GM12878 (cell line): Measurements from ENCODE around the gene ORC1. TPM values are rescaled to one million over a fixed set of nuclear protein-coding genes. Genes with fewer than 3 reads are reported as not detected.

Source experiments
- ATAC-seq: fragments of 200-7000 bp; cut with Tn5 transposase; 3 replicates; pipeline ENCODE4 v1.9.1; 2020; ENCODE audit warnings: mild to moderate bottlenecking, moderate library complexity
- BruUV-seq: library from RNA; stranded (reverse); fragments of 400-500 nt; replicated peaks from 2 replicates; lab custom pipeline; 2021; lab: Mats Ljungman, UMichigan
- CTCF ChIA-PET: fragments of 300-600 bp; sonication (Branson Sonifier 250); formaldehyde crosslinking; extraction: SDS; loops from one replicate; lab custom pipeline; 2021; ENCODE audit warnings: inconsistent platforms; lab: Yijun Ruan, JAX
- POLR2A ChIA-PET: fragments of 350-600 bp; formaldehyde crosslinking; extraction: SDS; loops from one replicate; lab custom pipeline; 2021; ENCODE audit warnings: inconsistent platforms; lab: Charles Lee
- RAD21 ChIA-PET: fragments of 300-600 bp; sonication (Branson Sonifier 250); formaldehyde crosslinking; loops from one replicate; lab custom pipeline; 2023; ENCODE audit warnings: antibody characterized with exemption; ENCODE audit not compliant: unreplicated experiment; lab: Charles Lee
- SMC1A ChIA-PET: fragments of 300-600 bp; sonication (Branson Sonifier 250); formaldehyde crosslinking; loops from one replicate; lab custom pipeline; 2023; ENCODE audit not compliant: unreplicated experiment, uncharacterized antibody; lab: Charles Lee
- DNase-seq: peaks from one replicate; pipeline ENCODE4 v3.0.0-alpha.2; 2011; ENCODE audit warnings: low read depth, low spot score
- FAIRE-seq: peaks from 3 replicates; lab custom pipeline; 2011; peaks lifted over from hg19 to GRCh38; lab: Jason Lieb, UNC
- H2AFZ ChIP-seq: 2 replicates; pipeline ENCODE4 v1.6.0; 2011; ENCODE audit warnings: low read depth, low read length, control low read depth; ENCODE audit not compliant: control insufficient read depth
- H3K27ac ChIP-seq: 2 replicates; pipeline ENCODE4 v1.5.1; 2011; ENCODE audit warnings: control low read depth; ENCODE audit not compliant: control insufficient read depth, insufficient read depth
- H3K27me3 ChIP-seq, 2 experiments: replicated peaks in 1 of 2; 2 replicates each; pipeline versions ENCODE4 v1.6.0 to v1.6.1; 2011; ENCODE audit warnings: low read length in 1 of 2; ENCODE audit not compliant: control insufficient read depth in 2 of 2, insufficient read depth in 2 of 2
- H3K36me3 ChIP-seq, 2 experiments: 2 replicates each; pipeline ENCODE4 v1.5.1; 2011; ENCODE audit warnings: low read length in 1 of 2; ENCODE audit not compliant: control insufficient read depth in 2 of 2, insufficient read depth in 2 of 2
- H3K4me1 ChIP-seq: 2 replicates; pipeline ENCODE4 v1.6.1; 2011; ENCODE audit warnings: mild to moderate bottlenecking, low read length, moderate library complexity, mixed read lengths; ENCODE audit not compliant: control insufficient read depth, insufficient read depth
- H3K4me2 ChIP-seq: 2 replicates; pipeline ENCODE4 v1.6.0; 2011; ENCODE audit warnings: control low read depth; ENCODE audit not compliant: control insufficient read depth, insufficient read depth
- H3K4me3 ChIP-seq: fragments of 200-600 bp; sonication (generic); 2 replicates; pipeline ENCODE4 v1.5.1; 2016
- H3K79me2 ChIP-seq: 2 replicates; pipeline ENCODE4 v1.6.0; 2011; ENCODE audit warnings: low read length; ENCODE audit not compliant: control insufficient read depth, insufficient read depth
- H3K9ac ChIP-seq: 2 replicates; pipeline ENCODE4 v1.8.0; 2011; ENCODE audit warnings: low read length, control low read depth, mixed read lengths; ENCODE audit not compliant: control insufficient read depth, insufficient read depth
- H3K9me3 ChIP-seq: replicated peaks from 3 replicates; pipeline ENCODE4 v1.5.1; 2011; ENCODE audit warnings: mild to moderate bottlenecking, low read length; ENCODE audit not compliant: control insufficient read depth, insufficient read depth
- H4K20me1 ChIP-seq: 2 replicates; pipeline ENCODE4 v1.6.0; 2011; ENCODE audit not compliant: control insufficient read depth, insufficient read depth
- BMI1 ChIP-seq: fragments of 450-650 bp; IDR thresholded peaks from 2 replicates; pipeline ENCODE4 v1.6.1; 2016; ENCODE audit warnings: mild to moderate bottlenecking, moderate library complexity, borderline replicate concordance
- DPF2 ChIP-seq: fragments of 450-650 bp; IDR thresholded peaks from 2 replicates; pipeline ENCODE4 v1.6.1; 2017; ENCODE audit warnings: mild to moderate bottlenecking
- EED ChIP-seq: sonication (generic); IDR thresholded peaks from 2 replicates; pipeline ENCODE4 v1.6.1; 2016; ENCODE audit warnings: antibody characterized with exemption, low read depth
- GATAD2B ChIP-seq: fragments of 450-650 bp; conservative IDR thresholded peaks from 2 replicates; pipeline ENCODE4 v1.6.1; 2017; ENCODE audit warnings: low read depth, mild to moderate bottlenecking, moderate library complexity
- HDGF ChIP-seq: fragments of 450-650 bp; IDR thresholded peaks from 2 replicates; pipeline ENCODE4 v1.6.1; 2016; ENCODE audit warnings: antibody characterized with exemption
- JUNB ChIP-seq: IDR thresholded peaks from 2 replicates; pipeline ENCODE4 v1.6.1; 2016; ENCODE audit warnings: antibody characterized with exemption, mild to moderate bottlenecking
- MEF2B ChIP-seq: fragments of 450-650 bp; IDR thresholded peaks from 2 replicates; pipeline ENCODE4 v1.6.1; 2018; ENCODE audit warnings: mild to moderate bottlenecking, moderate library complexity; ENCODE audit not compliant: partially characterized antibody, poor library complexity, severe bottlenecking
- MYC ChIP-seq: IDR thresholded peaks from 2 replicates; pipeline ENCODE4 v1.6.1; 2011; ENCODE audit warnings: mild to moderate bottlenecking, low read length, moderate library complexity, inconsistent platforms; ENCODE audit not compliant: insufficient read depth, insufficient replicate concordance, insufficient read length, severe bottlenecking
- SMARCA5 ChIP-seq: fragments of 450-650 bp; IDR thresholded peaks from 2 replicates; pipeline ENCODE4 v1.6.1; 2017; ENCODE audit warnings: mild to moderate bottlenecking
- SMC3 ChIP-seq: IDR thresholded peaks from 2 replicates; pipeline ENCODE4 v1.6.1; 2011; ENCODE audit warnings: low read length, improper control_type of control experiment, borderline replicate concordance
- STAT1 ChIP-seq: fragments of 450-650 bp; conservative IDR thresholded peaks from 2 replicates; pipeline ENCODE4 v1.6.1; 2014; ENCODE audit warnings: antibody characterized with exemption, mild to moderate bottlenecking
- SUZ12 ChIP-seq: fragments of 200-600 bp; sonication (generic); IDR thresholded peaks from one replicate; pipeline ENCODE4 v1.6.1; 2018; ENCODE audit warnings: antibody characterized with exemption, mild to moderate bottlenecking; ENCODE audit not compliant: unreplicated experiment
- ZBED1 ChIP-seq: IDR thresholded peaks from 2 replicates; pipeline ENCODE4 v1.6.1; 2016; ENCODE audit warnings: borderline replicate concordance
- WGBS: methylation state at CpG from one replicate; pipeline ENCODE4 v1.1.6; 2016; ENCODE audit warnings: low lambda C conversion rate; ENCODE audit not compliant: insufficient replicate concordance, insufficient coverage; ENCODE audit errors: missing lambda C conversion rate; 5-methylcytosine and 5-hydroxymethylcytosine counted together
- in situ Hi-C: fragments of 300-500 bp; cut with MboI; formaldehyde crosslinking; loops from 9 replicates; pipeline ENCODE4 v1.14.3; 2018; ENCODE audit warnings: mixed read lengths
- intact Hi-C: fragments of 100-400 bp; cut with micrococcal nuclease; formaldehyde crosslinking; loops from one replicate; pipeline ENCODE4 v1.14.2; 2022; ENCODE audit not compliant: unreplicated experiment
- polyA plus RNA-seq, 11 experiments: library from polyadenylated mRNA; depleted of rRNA in 4 of 11; unstranded in 6 of 11; stranded (reverse) in 5 of 11; fragments of >200 nt; fragmentation: Nextera tagmentation in 4 of 11; fragmentation: Illumina TruSeq in 1 of 11; extraction: Ambion mirVana in 4 of 11; extraction: Trizol in 1 of 11; gene quantifications; 1 replicate in 1 of 11; 2 replicates in 10 of 11; pipeline versions ENCODE4 v1.2.1 to v1.2.3, GENCODE V29; 2011 to 2016; ENCODE audit warnings: inconsistent platforms in 2 of 11, missing spikeins in 2 of 11, low read depth in 1 of 11
- total RNA-seq, 4 experiments: library from RNA; depleted of rRNA in 3 of 4; stranded (reverse); fragments of >200 nt in 3 of 4; fragmentation: Illumina TruSeq in 1 of 4; extraction: Trizol in 1 of 4; gene quantifications; 2 replicates each; pipeline versions ENCODE4 v1.2.1 to v1.2.3, GENCODE V29; 2013 to 2021
- TF ChIP-seq, protein P1 (sequence below): fragments of 450-650 bp; IDR thresholded peaks from 2 replicates; pipeline ENCODE4 v1.6.1; 2018; ENCODE audit warnings: borderline replicate concordance, mild to moderate bottlenecking; ENCODE audit not compliant: partially characterized antibody
- TF ChIP-seq, protein P2 (sequence below): fragments of 450-650 bp; IDR thresholded peaks from 2 replicates; pipeline ENCODE4 v1.6.1; 2017; ENCODE audit warnings: low read depth, mild to moderate bottlenecking, moderate library complexity
- TF ChIP-seq, protein P3 (sequence below): fragments of 450-650 bp; formaldehyde crosslinking; IDR thresholded peaks from 2 replicates; pipeline ENCODE4 v1.5.0; 2022; ENCODE audit warnings: mild to moderate bottlenecking, missing genetic modification characterization

The ORC1 gene
- total and polyA plus RNA-seq, 10 of the 15 experiments (the other 5 are each of a cell fraction or from before 2014, with no cell fraction given), result 7.7 to 34.6 (median 28.7) TPM

DNA sequence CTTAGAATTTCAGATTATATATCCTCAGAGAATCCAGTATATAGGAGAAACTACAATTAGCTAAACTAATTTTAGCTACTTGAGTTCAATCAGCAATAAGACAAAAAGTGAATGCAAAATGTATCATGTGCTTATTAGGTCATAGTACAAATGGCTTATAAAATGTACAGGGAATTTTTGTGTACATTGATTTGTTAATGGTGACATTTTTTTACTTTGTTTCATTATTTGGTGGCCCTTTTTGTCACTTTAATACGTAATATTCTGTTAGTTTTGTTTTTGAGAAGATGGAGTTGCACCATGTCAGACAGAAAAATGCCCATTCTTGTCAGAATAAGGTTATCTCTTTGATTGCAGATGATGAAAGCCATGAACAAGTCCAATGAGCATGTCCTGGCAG is 71.8 kb downstream of the ORC1 start (continued):
- TF ChIP-seq EED, result no peak
- TF ChIP-seq, all 136 proteins: peak for 0

DNA sequence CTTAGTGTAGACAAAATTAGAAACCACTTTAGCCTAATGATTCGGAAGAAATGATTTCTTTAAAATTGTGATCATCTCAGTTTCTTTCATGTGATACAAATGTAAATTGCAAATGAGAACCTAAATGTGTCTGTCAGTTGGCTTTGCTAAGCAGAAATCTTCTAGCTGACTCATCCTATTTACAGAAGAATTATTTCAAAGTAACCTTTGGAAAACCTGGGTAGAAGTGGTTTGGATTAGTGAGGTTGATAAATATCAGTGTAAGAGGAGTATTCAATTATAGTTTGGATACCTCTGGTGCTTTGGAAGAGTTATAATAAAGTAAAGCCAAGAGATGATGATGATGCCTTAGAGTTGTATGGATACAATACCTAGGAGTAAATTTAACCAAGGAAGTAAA is 75.6 kb downstream of the ORC1 start:
- no peaks in the 10 kb centered on the region for H3K36me3 ChIP-seq
- H3K79me2 ChIP-seq, result no peaks in the 10 kb centered on the region
- RAD21 ChIA-PET, result no interaction called here
- H4K20me1 ChIP-seq, result no peaks in the 10 kb centered on the region
- H3K9ac ChIP-seq, result no peak overlapping the region
- CTCF ChIA-PET, result interaction anchor here (0.6 to 1.0 kb wide), 2 partner anchors 18 to 109 kb away, joined by 3 to 4 read pairs; no protein-coding TSS in a partner anchor
- BruUV-seq, result no TSS peak
- no peak overlapping the region for H3K4me3 ChIP-seq
- H3K27me3 ChIP-seq, result no peaks in the 10 kb centered on the region
- H3K27ac ChIP-seq, result no peak overlapping the region
- no peaks in the 10 kb centered on the region for H3K4me1 ChIP-seq
- H2AFZ ChIP-seq, result no peak overlapping the region
- no peaks in the 10 kb centered on the region for H3K9me3 ChIP-seq
- no peak for DNase-seq
- WGBS, result 35% methylated on average over 1 of the region's 1 CpG
- intact Hi-C loops (no loop called here), in situ Hi-C loops (no loop called here)
- POLR2A ChIA-PET, result no interaction called here
- FAIRE-seq, result no peak
- no peak overlapping the region for H3K4me2 ChIP-seq
- SMC1A ChIA-PET, result no interaction called here
- no peak for ATAC-seq
- TF ChIP-seq JUNB (no peak), SMARCA5 (no peak), MYC (no peak), SMC3 (no peak), GATAD2B (no peak), DPF2 (no peak), BMI1 (no peak), HDGF (no peak), MEF2B (no peak), STAT1 (no peak), ZBED1 (no peak), SUZ12 (no peak)
- TF ChIP-seq, protein P1, sequence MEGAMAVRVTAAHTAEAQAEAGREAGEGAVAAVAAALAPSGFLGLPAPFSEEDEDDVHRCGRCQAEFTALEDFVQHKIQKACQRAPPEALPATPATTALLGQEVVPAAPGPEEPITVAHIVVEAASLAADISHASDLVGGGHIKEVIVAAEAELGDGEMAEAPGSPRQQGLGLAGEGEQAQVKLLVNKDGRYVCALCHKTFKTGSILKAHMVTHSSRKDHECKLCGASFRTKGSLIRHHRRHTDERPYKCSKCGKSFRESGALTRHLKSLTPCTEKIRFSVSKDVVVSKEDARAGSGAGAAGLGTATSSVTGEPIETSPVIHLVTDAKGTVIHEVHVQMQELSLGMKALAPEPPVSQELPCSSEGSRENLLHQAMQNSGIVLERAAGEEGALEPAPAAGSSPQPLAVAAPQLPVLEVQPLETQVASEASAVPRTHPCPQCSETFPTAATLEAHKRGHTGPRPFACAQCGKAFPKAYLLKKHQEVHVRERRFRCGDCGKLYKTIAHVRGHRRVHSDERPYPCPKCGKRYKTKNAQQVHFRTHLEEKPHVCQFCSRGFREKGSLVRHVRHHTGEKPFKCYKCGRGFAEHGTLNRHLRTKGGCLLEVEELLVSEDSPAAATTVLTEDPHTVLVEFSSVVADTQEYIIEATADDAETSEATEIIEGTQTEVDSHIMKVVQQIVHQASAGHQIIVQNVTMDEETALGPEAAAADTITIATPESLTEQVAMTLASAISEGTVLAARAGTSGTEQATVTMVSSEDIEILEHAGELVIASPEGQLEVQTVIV, result no peak
- TF ChIP-seq, protein P2, sequence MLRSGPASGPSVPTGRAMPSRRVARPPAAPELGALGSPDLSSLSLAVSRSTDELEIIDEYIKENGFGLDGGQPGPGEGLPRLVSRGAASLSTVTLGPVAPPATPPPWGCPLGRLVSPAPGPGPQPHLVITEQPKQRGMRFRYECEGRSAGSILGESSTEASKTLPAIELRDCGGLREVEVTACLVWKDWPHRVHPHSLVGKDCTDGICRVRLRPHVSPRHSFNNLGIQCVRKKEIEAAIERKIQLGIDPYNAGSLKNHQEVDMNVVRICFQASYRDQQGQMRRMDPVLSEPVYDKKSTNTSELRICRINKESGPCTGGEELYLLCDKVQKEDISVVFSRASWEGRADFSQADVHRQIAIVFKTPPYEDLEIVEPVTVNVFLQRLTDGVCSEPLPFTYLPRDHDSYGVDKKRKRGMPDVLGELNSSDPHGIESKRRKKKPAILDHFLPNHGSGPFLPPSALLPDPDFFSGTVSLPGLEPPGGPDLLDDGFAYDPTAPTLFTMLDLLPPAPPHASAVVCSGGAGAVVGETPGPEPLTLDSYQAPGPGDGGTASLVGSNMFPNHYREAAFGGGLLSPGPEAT, result no peak
- TF ChIP-seq, protein P3, sequence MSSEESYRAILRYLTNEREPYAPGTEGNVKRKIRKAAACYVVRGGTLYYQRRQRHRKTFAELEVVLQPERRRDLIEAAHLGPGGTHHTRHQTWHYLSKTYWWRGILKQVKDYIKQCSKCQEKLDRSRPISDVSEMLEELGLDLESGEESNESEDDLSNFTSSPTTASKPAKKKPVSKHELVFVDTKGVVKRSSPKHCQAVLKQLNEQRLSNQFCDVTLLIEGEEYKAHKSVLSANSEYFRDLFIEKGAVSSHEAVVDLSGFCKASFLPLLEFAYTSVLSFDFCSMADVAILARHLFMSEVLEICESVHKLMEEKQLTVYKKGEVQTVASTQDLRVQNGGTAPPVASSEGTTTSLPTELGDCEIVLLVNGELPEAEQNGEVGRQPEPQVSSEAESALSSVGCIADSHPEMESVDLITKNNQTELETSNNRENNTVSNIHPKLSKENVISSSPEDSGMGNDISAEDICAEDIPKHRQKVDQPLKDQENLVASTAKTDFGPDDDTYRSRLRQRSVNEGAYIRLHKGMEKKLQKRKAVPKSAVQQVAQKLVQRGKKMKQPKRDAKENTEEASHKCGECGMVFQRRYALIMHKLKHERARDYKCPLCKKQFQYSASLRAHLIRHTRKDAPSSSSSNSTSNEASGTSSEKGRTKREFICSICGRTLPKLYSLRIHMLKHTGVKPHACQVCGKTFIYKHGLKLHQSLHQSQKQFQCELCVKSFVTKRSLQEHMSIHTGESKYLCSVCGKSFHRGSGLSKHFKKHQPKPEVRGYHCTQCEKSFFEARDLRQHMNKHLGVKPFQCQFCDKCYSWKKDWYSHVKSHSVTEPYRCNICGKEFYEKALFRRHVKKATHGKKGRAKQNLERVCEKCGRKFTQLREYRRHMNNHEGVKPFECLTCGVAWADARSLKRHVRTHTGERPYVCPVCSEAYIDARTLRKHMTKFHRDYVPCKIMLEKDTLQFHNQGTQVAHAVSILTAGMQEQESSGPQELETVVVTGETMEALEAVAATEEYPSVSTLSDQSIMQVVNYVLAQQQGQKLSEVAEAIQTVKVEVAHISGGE (CRISPR knock-in tag), result no peak
